ENCODE data around the gene TJP3.

GRCh38 chr19:3788996-3789778 lies 81.0 kb downstream of the TJP3 start:
- TF ChIP-seq CTCF (IDR thresholded peaks at IDR 0.05; ENCODE audit: low read depth, low read length) (no peak), POLR2A (IDR thresholded peaks at IDR 0.05; ENCODE audit: extremely low read depth, insufficient read length) (no peak), MAX (IDR thresholded peaks at IDR 0.05; ENCODE audit: low read depth, low read length) (no peak), MYC (IDR thresholded peaks at IDR 0.05; ENCODE audit: low read depth, low read length) (no peak)
